Adrenal gland (tissue), 12 donors: ENCODE measurements around the gene OR52K2. TPM values are rescaled to one million over a fixed set of nuclear protein-coding genes. Genes with fewer than 3 reads are reported as not detected.
A peak's percentile ranks its signal among the peaks of the same experiment; 100 is the strongest.

Source experiments
- DNase-seq, 7 donors: peaks; one replicate each; pipeline ENCODE4 v3.0.0-alpha.2; 2019 to 2020
- H3K27ac ChIP-seq, 5 donors: fragments of 200-600 bp; sonication (generic) in 4 of 5; 1 replicate in 3 of 5; 2 replicates in 2 of 5; pipeline versions ENCODE4 v1.5.1 to v1.8.0; 2016 to 2020; ENCODE audit warnings: mild to moderate bottlenecking in 1 of 5
- H3K27me3 ChIP-seq: fragments of 200-600 bp; 2 replicates; pipeline ENCODE4 v1.8.0; 2021
- H3K36me3 ChIP-seq, 2 donors: fragments of 200-600 bp; replicated peaks in 1 of 2; 1 replicate in 1 of 2; 2 replicates in 1 of 2; pipeline versions ENCODE4 v1.5.1 to v1.8.0; 2018 to 2022
- H3K4me1 ChIP-seq, 2 donors: fragments of 200-600 bp; replicated peaks in 1 of 2; 1 replicate in 1 of 2; 2 replicates in 1 of 2; pipeline versions ENCODE4 v1.5.1 to v1.8.0; 2018 to 2021
- H3K4me3 ChIP-seq, 4 donors: fragments of 200-600 bp; sonication (generic) in 3 of 4; one replicate each; pipeline ENCODE4 v1.5.1; 2016 to 2018
- H3K9me3 ChIP-seq, 3 donors: fragments of 200-600 bp; sonication (generic) in 1 of 3; replicated peaks in 1 of 3; 1 replicate in 2 of 3; 2 replicates in 1 of 3; pipeline versions ENCODE4 v1.5.1 to v1.8.0; 2016 to 2021
- POLR2A ChIP-seq, 2 donors: fragments of 450-650 bp; IDR thresholded peaks; one replicate each; pipeline ENCODE4 v1.6.1; 2017; ENCODE audit warnings: antibody characterized with exemption in 2 of 2, mild to moderate bottlenecking in 2 of 2, moderate library complexity in 1 of 2
- WGBS, 4 donors: extraction: QIAGEN DNeasy Blood & Tissue Kit in 2 of 4; methylation state at CpG; one replicate each; pipeline versions ENCODE4 v1.1.5 to v1.1.7; 2013 to 2017; 5-methylcytosine and 5-hydroxymethylcytosine counted together
- intact Hi-C, 2 donors: fragments of 100-400 bp; cut with DNase I; formaldehyde crosslinking; loops; one replicate each; pipeline versions ENCODE4 v1.14.1 to v1.15.0; 2022 to 2023
- polyA plus RNA-seq, 3 donors: library from polyadenylated mRNA; stranded (reverse); fragments of 200-250 nt in 2 of 3; fragments of 350-450 nt in 1 of 3; fragmentation: Illumina TruSeq in 1 of 3; extraction: RNeasy Lipid Tissue Mini Kit (QIAGEN cat#74804) in 1 of 3; gene quantifications; one replicate each; pipeline ENCODE4 v1.2.3, GENCODE V29; 2013 to 2014
- total RNA-seq, 9 donors: library from RNA; depleted of rRNA in 4 of 9; stranded (reverse); fragments of >200 nt in 4 of 9; fragments of 120-200 nt in 1 of 9; fragmentation: NEBNext Ultra II Directional in 1 of 9; extraction: Animal tissue kit (Norgen Biotek cat#: 25700) in 1 of 9; gene quantifications; one replicate each; pipeline versions ENCODE4 v1.1.0 to v1.2.4, GENCODE V29; 2013 to 2023
- TF ChIP-seq, protein P1 (sequence below), 6 experiments: fragments of 450-650 bp in 4 of 6; fragments of 200-600 bp in 2 of 6; sonication (generic) in 1 of 6; IDR thresholded peaks; 1 replicate in 5 of 6; 2 replicates in 1 of 6; pipeline versions ENCODE4 v1.5.1 to v1.8.0; 2016 to 2021; ENCODE audit warnings: antibody characterized with exemption in 6 of 6, mild to moderate bottlenecking in 2 of 6, moderate library complexity in 1 of 6
- donor health status: healthy with polysubstance abuse.
- donor health status: Bipolar disorder and iron deficiency.
- donor health status: DM: yes; HTN: yes; CAD: no.
- donor health status: DM: no; HTN: no; CAD: no.
- donor health status: DM: no; HTN: no; CAD: no.
- donor health status: DM: yes; HTN: yes; CAD: no.

Gene OR52K2
- total and polyA plus RNA-seq, 12 donors, result 0.28 TPM; not detected in 11

DNA sequence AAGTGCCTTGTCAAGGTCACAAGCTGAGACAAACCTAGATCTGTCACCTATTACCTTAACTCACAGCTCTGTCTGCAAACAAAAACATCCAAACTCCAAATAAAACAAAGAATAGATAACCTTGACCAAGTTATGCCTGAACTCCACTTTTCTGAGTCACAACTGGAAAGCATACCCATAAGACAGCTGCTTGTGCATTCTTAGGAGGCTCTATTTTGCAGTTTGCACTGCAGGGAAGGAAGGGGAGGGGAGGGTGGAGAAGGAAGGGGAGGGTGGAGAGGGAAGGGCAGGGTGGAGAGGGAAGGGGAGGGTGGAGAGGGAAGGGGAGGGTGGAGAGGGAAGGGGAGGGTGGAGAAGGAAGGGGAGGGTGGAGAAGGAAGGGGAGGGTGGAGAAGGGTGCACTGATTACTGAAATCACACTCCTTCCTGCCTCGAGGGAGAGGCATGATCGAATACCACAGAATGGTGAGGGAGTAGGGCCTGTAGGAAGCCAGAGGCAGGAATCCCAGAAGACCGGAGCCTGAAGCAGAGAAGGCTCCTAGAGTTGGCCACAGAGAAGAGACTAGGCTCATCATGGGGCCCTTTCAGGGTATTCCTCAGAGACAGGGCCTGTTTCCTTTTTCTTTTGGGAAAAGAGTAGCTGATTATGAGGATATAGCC, 5.7 kb upstream of the OR52K2 start:
- Histone ChIP-seq H3K27ac (no peak overlapping the region), H3K27me3 (no peaks in the 10 kb centered on the region), H3K9me3 (no peaks in the 10 kb centered on the region), H3K36me3 (no peaks in the 10 kb centered on the region), H3K4me3 (no peak overlapping the region), H3K4me1 (no peaks in the 10 kb centered on the region)
- DNase-seq, result no peak
- intact Hi-C loops, result no loop called here
- TF ChIP-seq, protein P1, sequence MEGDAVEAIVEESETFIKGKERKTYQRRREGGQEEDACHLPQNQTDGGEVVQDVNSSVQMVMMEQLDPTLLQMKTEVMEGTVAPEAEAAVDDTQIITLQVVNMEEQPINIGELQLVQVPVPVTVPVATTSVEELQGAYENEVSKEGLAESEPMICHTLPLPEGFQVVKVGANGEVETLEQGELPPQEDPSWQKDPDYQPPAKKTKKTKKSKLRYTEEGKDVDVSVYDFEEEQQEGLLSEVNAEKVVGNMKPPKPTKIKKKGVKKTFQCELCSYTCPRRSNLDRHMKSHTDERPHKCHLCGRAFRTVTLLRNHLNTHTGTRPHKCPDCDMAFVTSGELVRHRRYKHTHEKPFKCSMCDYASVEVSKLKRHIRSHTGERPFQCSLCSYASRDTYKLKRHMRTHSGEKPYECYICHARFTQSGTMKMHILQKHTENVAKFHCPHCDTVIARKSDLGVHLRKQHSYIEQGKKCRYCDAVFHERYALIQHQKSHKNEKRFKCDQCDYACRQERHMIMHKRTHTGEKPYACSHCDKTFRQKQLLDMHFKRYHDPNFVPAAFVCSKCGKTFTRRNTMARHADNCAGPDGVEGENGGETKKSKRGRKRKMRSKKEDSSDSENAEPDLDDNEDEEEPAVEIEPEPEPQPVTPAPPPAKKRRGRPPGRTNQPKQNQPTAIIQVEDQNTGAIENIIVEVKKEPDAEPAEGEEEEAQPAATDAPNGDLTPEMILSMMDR (IDR thresholded peaks at IDR 0.05), result no peak
- WGBS, 4 donors, result 30 to 44% (median 33%) methylated on average over 3 of the region's 3 CpGs

DNA sequence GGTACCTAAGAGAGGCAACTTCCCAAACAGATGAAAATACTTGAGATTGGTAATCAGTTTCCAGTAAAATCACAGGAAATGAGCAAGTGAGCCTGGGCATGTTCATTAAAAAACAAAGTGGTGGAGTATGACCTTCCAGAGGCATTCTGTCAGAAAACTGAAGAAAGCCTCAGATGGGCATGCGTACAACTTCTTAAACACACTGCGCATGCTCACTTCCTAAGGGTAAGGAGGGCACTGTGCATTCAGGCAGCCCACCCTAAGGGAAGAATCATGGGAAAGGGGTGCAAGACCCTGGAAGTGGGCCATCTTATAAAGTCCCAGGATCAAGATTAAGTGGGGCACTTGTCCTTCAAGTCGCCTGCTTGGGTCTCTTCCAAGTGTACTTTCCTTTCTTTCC, 4.0 kb downstream of the OR52K2 start:
- Histone ChIP-seq H3K36me3 (no peaks in the 10 kb centered on the region), H3K4me3 (no peak overlapping the region), H3K27ac (no peak overlapping the region), H3K27me3 (no peaks in the 10 kb centered on the region), H3K4me1 (no peaks in the 10 kb centered on the region), H3K9me3 (no peaks in the 10 kb centered on the region)
- no peak for TF ChIP-seq POLR2A (IDR thresholded peaks at IDR 0.05)
- TF ChIP-seq, protein P1 (IDR thresholded peaks at IDR 0.05), result no peak
- intact Hi-C loops, result no loop called here
- DNase-seq, result no peak
- WGBS, 4 donors, result 78 to 89% (median 81%) methylated on average over 3 of the region's 3 CpGs

DNA sequence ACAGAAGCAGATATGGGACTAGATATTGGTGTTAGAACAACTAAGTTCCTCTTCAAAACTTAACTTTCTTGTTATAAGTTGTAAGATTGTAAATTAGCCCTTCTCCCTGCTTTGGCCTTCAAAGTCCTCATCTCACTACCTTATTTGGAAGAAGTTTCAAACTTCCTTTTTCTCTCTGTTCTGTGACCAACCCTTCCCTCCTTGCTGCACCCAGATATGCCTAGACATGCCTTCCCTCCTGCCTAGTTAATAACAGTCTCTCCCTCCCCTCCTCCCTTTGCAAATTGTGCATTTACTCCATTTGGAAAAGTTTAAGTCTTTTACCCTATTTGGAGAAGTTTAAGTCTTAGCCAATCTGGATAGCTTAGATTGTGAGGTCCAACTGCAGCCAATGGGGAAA, 4.9 kb downstream of the OR52K2 start:
- DNase-seq, result no peak
- TF ChIP-seq, protein P1 (IDR thresholded peaks at IDR 0.05), result no peak
- no peak for TF ChIP-seq POLR2A (IDR thresholded peaks at IDR 0.05)
- Histone ChIP-seq H3K27ac (no peak overlapping the region), H3K27me3 (no peaks in the 10 kb centered on the region), H3K9me3 (no peaks in the 10 kb centered on the region), H3K4me3 (no peak overlapping the region), H3K4me1 (no peaks in the 10 kb centered on the region), H3K36me3 (no peaks in the 10 kb centered on the region)
- intact Hi-C loops, result no loop called here

DNA sequence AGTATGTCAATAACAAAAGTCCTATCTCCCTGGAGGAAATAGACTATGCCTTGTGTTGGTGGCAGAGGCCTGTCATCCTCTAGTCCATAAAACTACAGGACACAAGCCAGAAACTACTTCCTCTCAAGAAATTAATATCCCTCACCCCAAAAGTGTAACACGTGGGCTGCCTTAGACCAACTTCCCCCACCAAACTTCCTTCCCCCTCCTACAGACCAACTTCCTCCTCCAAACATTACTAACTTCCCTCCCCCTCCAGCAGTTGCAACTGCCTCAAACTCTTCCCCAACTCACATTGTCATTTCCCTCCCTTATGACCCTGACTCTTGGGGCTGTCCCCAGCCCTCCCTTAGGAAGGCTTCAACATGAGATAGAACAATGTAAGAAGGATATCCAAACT, 6.3 kb downstream of the OR52K2 start:
- TF ChIP-seq, protein P1 (IDR thresholded peaks at IDR 0.05), result no peak
- no peak for TF ChIP-seq POLR2A (IDR thresholded peaks at IDR 0.05)
- peak in 5 of 7 donors; percentile 16 to 55 (median 29) for DNase-seq

More for the DNA sequence above, 6.3 kb downstream of the OR52K2 start:
- Histone ChIP-seq H3K36me3 (no peaks in the 10 kb centered on the region), H3K27ac (peak overlapping the region in 1 of 5 donors; percentile 54), H3K4me3 (no peak overlapping the region), H3K27me3 (no peaks in the 10 kb centered on the region), H3K9me3 (no peaks in the 10 kb centered on the region), H3K4me1 (peaks cover 0 to 4% of the 10 kb centered on the region in 2 donors)
- intact Hi-C loops, result no loop called here
- 7 to 54% (median 24%) methylated on average over 1 of the region's 1 CpG for WGBS, 4 donors
